DND-41 (cell line): ENCODE data around the gene DIAPH2.

Experiments used
- ATAC-seq: fragments of 200-7000 bp; cut with Tn5 transposase; 3 replicates; pipeline ENCODE4 v1.9.1; 2021; ENCODE audit warnings: low read depth; ENCODE audit not compliant: insufficient read depth
- DNase-seq: peaks from one replicate; pipeline ENCODE4 v3.0.0-alpha.2; 2020
- H2AFZ ChIP-seq: 2 replicates; pipeline ENCODE4 v1.6.0; 2012; ENCODE audit warnings: low read depth, low read length
- H3K27ac ChIP-seq: 2 replicates; pipeline ENCODE4 v1.5.1; 2012; ENCODE audit warnings: low read length, inconsistent platforms
- H3K27me3 ChIP-seq: fragments of 200-600 bp; sonication (generic); 2 replicates; pipeline ENCODE4 v1.6.0; 2012; ENCODE audit warnings: low read length, mild to moderate bottlenecking, inconsistent platforms; ENCODE audit not compliant: insufficient read depth, poor library complexity
- H3K36me3 ChIP-seq: 2 replicates; pipeline ENCODE4 v1.5.1; 2012; ENCODE audit warnings: low read length, inconsistent platforms; ENCODE audit not compliant: insufficient read depth
- H3K4me1 ChIP-seq: 2 replicates; pipeline ENCODE4 v1.5.1; 2012; ENCODE audit warnings: mild to moderate bottlenecking, low read length; ENCODE audit not compliant: insufficient read depth
- H3K4me2 ChIP-seq: 2 replicates; pipeline ENCODE4 v1.6.0; 2012; ENCODE audit warnings: mild to moderate bottlenecking, moderate library complexity, low read length, inconsistent platforms; ENCODE audit not compliant: insufficient read depth
- H3K4me3 ChIP-seq, 2 experiments: fragments of 200-600 bp in 1 of 2; shearing (Covaris generic) in 1 of 2; 2 replicates each; pipeline ENCODE4 v1.5.1; 2012 to 2016; ENCODE audit warnings: inconsistent platforms in 2 of 2, low read length in 2 of 2, mild to moderate bottlenecking in 2 of 2, low read depth in 1 of 2, moderate library complexity in 1 of 2
- H3K79me2 ChIP-seq: 2 replicates; pipeline ENCODE4 v1.6.0; 2012; ENCODE audit warnings: low read length, inconsistent platforms; ENCODE audit not compliant: insufficient read depth
- H3K9ac ChIP-seq: 2 replicates; pipeline ENCODE4 v1.6.0; 2012; ENCODE audit warnings: low read depth, mild to moderate bottlenecking, inconsistent platforms, low read length, moderate library complexity
- H3K9me3 ChIP-seq: 2 replicates; pipeline ENCODE4 v1.5.1; 2012; ENCODE audit warnings: low read length, moderate library complexity, mild to moderate bottlenecking, inconsistent platforms; ENCODE audit not compliant: insufficient read depth, severe bottlenecking
- H4K20me1 ChIP-seq: 2 replicates; pipeline ENCODE4 v1.6.0; 2012; ENCODE audit warnings: low read length; ENCODE audit not compliant: insufficient read depth
- CTCF ChIP-seq: IDR thresholded peaks from 2 replicates; pipeline ENCODE4 v1.5.1; 2012; ENCODE audit warnings: borderline replicate concordance, low read length, moderate library complexity, mild to moderate bottlenecking; ENCODE audit not compliant: poor library complexity, severe bottlenecking; ENCODE audit errors: extremely low read depth
- EZH2 ChIP-seq: IDR thresholded peaks from 3 replicates; pipeline ENCODE4 v1.6.1; 2012; ENCODE audit warnings: borderline replicate concordance, low read depth, mild to moderate bottlenecking, moderate library complexity, low read length, inconsistent platforms; ENCODE audit not compliant: severe bottlenecking

DIAPH2 gene

GRCh38 chrX:97009391-97009790 is 324.7 kb downstream of the DIAPH2 start:
- no peak overlapping the region for H3K9ac ChIP-seq
- no peak for TF ChIP-seq CTCF
- no peak for TF ChIP-seq EZH2
- DNase-seq: no peak
- H3K27ac ChIP-seq: no peak overlapping the region
- H3K4me1 ChIP-seq: no peaks in the 10 kb centered on the region
- no peaks in the 10 kb centered on the region for H3K9me3 ChIP-seq
- no peaks in the 10 kb centered on the region for H3K79me2 ChIP-seq
- ATAC-seq: no peak
- H3K36me3 ChIP-seq: no peaks in the 10 kb centered on the region
- H3K4me2 ChIP-seq: no peak overlapping the region
- H2AFZ ChIP-seq: no peak overlapping the region
- no peaks in the 10 kb centered on the region for H4K20me1 ChIP-seq
- H3K4me3 ChIP-seq: no peak overlapping the region
- no peaks in the 10 kb centered on the region for H3K27me3 ChIP-seq

GRCh38 chrX:97011540-97011939 is 326.9 kb downstream of the DIAPH2 start:
- no peak for TF ChIP-seq CTCF
- TF ChIP-seq EZH2: no peak
- no peaks in the 10 kb centered on the region for H3K79me2 ChIP-seq
- DNase-seq: no peak
- no peak for ATAC-seq
- H3K9me3 ChIP-seq: no peaks in the 10 kb centered on the region
- H3K4me1 ChIP-seq: no peaks in the 10 kb centered on the region
- H3K27me3 ChIP-seq: no peaks in the 10 kb centered on the region
- no peak overlapping the region for H2AFZ ChIP-seq
- H3K27ac ChIP-seq: no peak overlapping the region
- H3K4me2 ChIP-seq: no peak overlapping the region
- H3K9ac ChIP-seq: no peak overlapping the region
- H4K20me1 ChIP-seq: no peaks in the 10 kb centered on the region
- no peak overlapping the region for H3K4me3 ChIP-seq
- H3K36me3 ChIP-seq: no peaks in the 10 kb centered on the region

GRCh38 chrX:97016106-97016505 is 331.5 kb downstream of the DIAPH2 start:
- Histone ChIP-seq H3K27ac (no peak overlapping the region), H3K4me2 (no peak overlapping the region), H3K36me3 (no peaks in the 10 kb centered on the region), H3K79me2 (no peaks in the 10 kb centered on the region), H3K4me3 (no peak overlapping the region), H4K20me1 (no peaks in the 10 kb centered on the region), H2AFZ (no peak overlapping the region), H3K4me1 (no peaks in the 10 kb centered on the region), H3K27me3 (no peaks in the 10 kb centered on the region), H3K9me3 (no peaks in the 10 kb centered on the region), H3K9ac (no peak overlapping the region)
- TF ChIP-seq EZH2 (no peak), CTCF (no peak)
- no peak for DNase-seq
- no peak for ATAC-seq

- Histone ChIP-seq H3K36me3 (no peaks in the 10 kb centered on the region), H3K9ac (no peak overlapping the region), H3K79me2 (no peaks in the 10 kb centered on the region), H3K9me3 (no peaks in the 10 kb centered on the region), H3K4me1 (peaks cover 6% of the 10 kb centered on the region; the same call in 1 of the 2 replicates), H3K27me3 (no peaks in the 10 kb centered on the region), H3K4me3 (no peak overlapping the region), H2AFZ (no peak overlapping the region), H3K27ac (no peak overlapping the region), H4K20me1 (no peaks in the 10 kb centered on the region), H3K4me2 (no peak overlapping the region)
- DNase-seq (no peak), ATAC-seq (no peak)
- TF ChIP-seq EZH2 (no peak), CTCF (no peak)
These were observed 337.0 kb downstream of the DIAPH2 start for GRCh38 chrX:97021680-97022079.
